Amniotic epithelial cell (primary cell): ENCODE data around the gene CMIP.
A peak's percentile ranks its signal among the peaks of the same experiment; 100 is the strongest.

Source experiments
- DNase-seq: peaks from one replicate; pipeline ENCODE4 v3.0.0-alpha.2; 2010; ENCODE audit warnings: low read depth

The CMIP gene

GRCh38 chr16:81586977-81587625, 142.5 kb downstream of the CMIP start:
- DNase-seq, result no peak

GRCh38 chr16:81587626-81588160, 143.1 kb downstream of the CMIP start:
- DNase-seq, result no peak

GRCh38 chr16:81588326-81589081, 143.9 kb downstream of the CMIP start:
- no peak for DNase-seq

- DNase-seq, result no peak
Measured at GRCh38 chr16:81589975-81590650, 145.5 kb downstream of the CMIP start.

GRCh38 chr16:81590714-81591544, 146.3 kb downstream of the CMIP start:
- DNase-seq, result no peak

GRCh38 chr16:81591545-81591870, 146.9 kb downstream of the CMIP start:
- DNase-seq, result no peak

- no peak for DNase-seq
Measured at GRCh38 chr16:81592353-81592866, 147.8 kb downstream of the CMIP start.

GRCh38 chr16:81593481-81593880, 148.9 kb downstream of the CMIP start:
- no peak for DNase-seq

GRCh38 chr16:81595629-81596292, 151.2 kb downstream of the CMIP start:
- peak; percentile 44 for DNase-seq

- peak; percentile 55 for DNase-seq
Measured at GRCh38 chr16:81597079-81597658, 152.6 kb downstream of the CMIP start.

- peak; percentile 9 for DNase-seq
Measured at GRCh38 chr16:81598083-81598482, 153.5 kb downstream of the CMIP start.

GRCh38 chr16:81599034-81599744, 154.6 kb downstream of the CMIP start:
- no peak for DNase-seq

- peak; percentile 88 for DNase-seq
Measured at GRCh38 chr16:81600275-81600674, 155.7 kb downstream of the CMIP start.

- DNase-seq, result peak; percentile 70
Measured at GRCh38 chr16:81601008-81601428, 156.4 kb downstream of the CMIP start.

- no peak for DNase-seq
Measured at GRCh38 chr16:81601601-81602255, 157.1 kb downstream of the CMIP start.

- no peak for DNase-seq
Measured at GRCh38 chr16:81602256-81602776, 157.7 kb downstream of the CMIP start.

GRCh38 chr16:81602792-81603191, 158.2 kb downstream of the CMIP start:
- no peak for DNase-seq

- DNase-seq, result peak; percentile 73
Measured at GRCh38 chr16:81604960-81605383, 160.4 kb downstream of the CMIP start.

GRCh38 chr16:81606039-81606438, 161.4 kb downstream of the CMIP start:
- DNase-seq, result no peak
